Nephron (organoid): Measurements from ENCODE around the gene SBNO1.

Source experiments
- H3K27ac Mint-ChIP-seq, 3 experiments: 2 replicates each; pipeline ENCODE4 v1.8.0; 2020; ENCODE audit warnings: mixed read lengths in 3 of 3, mild to moderate bottlenecking in 2 of 3, moderate library complexity in 1 of 3
- H3K27me3 Mint-ChIP-seq: 2 replicates; pipeline ENCODE4 v1.8.0; 2021; ENCODE audit warnings: low read depth, mild to moderate bottlenecking, moderate library complexity, mixed read lengths
- H3K36me3 Mint-ChIP-seq: 2 replicates; pipeline ENCODE4 v1.8.0; 2020; ENCODE audit warnings: low read depth, mixed read lengths
- H3K4me1 Mint-ChIP-seq: 2 replicates; pipeline ENCODE4 v1.8.0; 2020; ENCODE audit warnings: mixed read lengths
- H3K4me3 Mint-ChIP-seq, 3 experiments: 2 replicates each; pipeline ENCODE4 v1.8.0; 2020; ENCODE audit warnings: mild to moderate bottlenecking in 3 of 3, mixed read lengths in 3 of 3, moderate library complexity in 2 of 3
- H3K9me3 Mint-ChIP-seq: 2 replicates; pipeline ENCODE4 v1.8.0; 2020; ENCODE audit warnings: mixed read lengths
- CTCF ChIP-seq, 3 experiments: fragments of 200-600 bp; sonication (generic); IDR thresholded peaks; one replicate each; pipeline ENCODE4 v1.5.0; 2021; ENCODE audit warnings: antibody characterized with exemption in 3 of 3; ENCODE audit not compliant: unreplicated experiment in 3 of 3

The SBNO1 gene

GRCh38 chr12:123367511-123367910, 2.9 kb upstream of the SBNO1 start:
- Mint-ChIP-seq H3K36me3 (no peaks in the 10 kb centered on the region), H3K4me1 (peaks cover 17% of the 10 kb centered on the region), H3K27me3 (no peaks in the 10 kb centered on the region), H3K9me3 (no peaks in the 10 kb centered on the region), H3K27ac (no peak overlapping the region), H3K4me3 (no peak overlapping the region)
- TF ChIP-seq CTCF (IDR thresholded peaks at IDR 0.05; ENCODE audit: unreplicated experiment in 3 of 3): no peak

- peak; percentile 67 to 80 (median 70) for TF ChIP-seq CTCF (IDR thresholded peaks at IDR 0.05; ENCODE audit: unreplicated experiment in 3 of 3)
- peak overlapping the region; percentile 84 to 90 (median 88) for H3K4me3 Mint-ChIP-seq
- H3K27ac Mint-ChIP-seq: peak overlapping the region; percentile 95 to 98 (median 98)
- no peaks in the 10 kb centered on the region for H3K9me3 Mint-ChIP-seq
- peaks cover 17% of the 10 kb centered on the region for H3K4me1 Mint-ChIP-seq
- H3K27me3 Mint-ChIP-seq: no peaks in the 10 kb centered on the region
- no peaks in the 10 kb centered on the region for H3K36me3 Mint-ChIP-seq
Observed at GRCh38 chr12:123365025-123365917, 624 bp upstream of the SBNO1 start.

- Mint-ChIP-seq H3K27ac (peak overlapping the region; percentile 79 to 89 (median 80)), H3K9me3 (no peaks in the 10 kb centered on the region), H3K27me3 (no peaks in the 10 kb centered on the region), H3K4me1 (peaks cover 17% of the 10 kb centered on the region), H3K4me3 (peak overlapping the region; percentile 88 to 94 (median 92)), H3K36me3 (no peaks in the 10 kb centered on the region)
- TF ChIP-seq CTCF (IDR thresholded peaks at IDR 0.05; ENCODE audit: unreplicated experiment in 3 of 3): no peak
Observed at GRCh38 chr12:123363740-123364531, 711 bp downstream of the SBNO1 start.

- Mint-ChIP-seq H3K27ac (peak overlapping the region; percentile 79 to 89 (median 80)), H3K4me3 (peak overlapping the region; percentile 88 to 94 (median 92)), H3K27me3 (no peaks in the 10 kb centered on the region), H3K9me3 (no peaks in the 10 kb centered on the region), H3K4me1 (peaks cover 17% of the 10 kb centered on the region), H3K36me3 (no peaks in the 10 kb centered on the region)
- no peak for TF ChIP-seq CTCF (IDR thresholded peaks at IDR 0.05; ENCODE audit: unreplicated experiment in 3 of 3)
Observed at GRCh38 chr12:123363390-123363739, 1.3 kb downstream of the SBNO1 start.

- no peaks in the 10 kb centered on the region for H3K9me3 Mint-ChIP-seq
- H3K4me3 Mint-ChIP-seq: no peak overlapping the region
- H3K27ac Mint-ChIP-seq: no peak overlapping the region
- peaks cover 8% of the 10 kb centered on the region for H3K36me3 Mint-ChIP-seq
- no peaks in the 10 kb centered on the region for H3K27me3 Mint-ChIP-seq
- H3K4me1 Mint-ChIP-seq: peaks cover 4% of the 10 kb centered on the region
- TF ChIP-seq CTCF (IDR thresholded peaks at IDR 0.05; ENCODE audit: unreplicated experiment in 3 of 3): no peak
Observed at GRCh38 chr12:123358035-123358434, 6.6 kb downstream of the SBNO1 start.
